Raji (cell line): ENCODE data around the gene NBPF3.
A peak's percentile ranks its signal among the peaks of the same experiment; 100 is the strongest.

ENCODE experiments used
- POLR2A ChIP-seq: IDR thresholded peaks from 2 replicates; pipeline ENCODE4 v1.6.1; 2011; ENCODE audit warnings: low read depth, low read length, control low read depth; ENCODE audit not compliant: insufficient read depth

Gene NBPF3

DNA sequence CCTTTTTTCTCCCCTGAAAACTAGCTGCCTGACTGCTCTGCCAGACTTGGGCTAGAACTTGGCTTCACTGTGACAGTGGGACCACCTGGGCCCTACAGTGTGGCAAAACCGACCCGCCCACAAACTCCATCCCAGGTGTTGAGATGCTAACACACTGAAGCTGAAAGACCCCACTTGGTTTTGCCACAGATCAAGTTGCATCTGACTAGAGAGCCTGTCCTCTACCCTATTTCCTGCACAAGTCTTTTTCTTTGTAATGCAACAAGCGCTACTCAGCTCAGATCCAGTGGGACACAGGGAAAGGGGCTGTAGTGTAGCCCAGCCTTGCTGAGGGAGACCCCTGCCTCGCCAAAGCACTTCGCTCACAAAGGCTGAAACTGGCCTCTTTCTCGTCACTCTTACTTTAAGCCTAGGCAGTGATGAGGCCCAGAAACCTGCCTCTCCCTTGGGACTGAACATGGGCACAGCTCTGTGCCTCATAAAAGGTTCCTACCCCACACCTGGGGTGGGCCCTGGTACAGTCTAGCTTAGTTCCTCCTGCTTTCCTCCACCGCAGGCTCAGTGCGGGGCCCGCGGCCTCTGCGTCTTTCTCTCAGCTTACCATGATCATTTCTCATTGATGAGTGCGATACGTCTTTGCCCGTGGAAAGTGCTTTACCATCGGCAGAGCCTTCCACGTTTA lies 79.0 kb downstream of the NBPF3 start:
- TF ChIP-seq POLR2A, result 0 out of 2 replicates have a peak, but pooled peaks have one; percentile 30

DNA sequence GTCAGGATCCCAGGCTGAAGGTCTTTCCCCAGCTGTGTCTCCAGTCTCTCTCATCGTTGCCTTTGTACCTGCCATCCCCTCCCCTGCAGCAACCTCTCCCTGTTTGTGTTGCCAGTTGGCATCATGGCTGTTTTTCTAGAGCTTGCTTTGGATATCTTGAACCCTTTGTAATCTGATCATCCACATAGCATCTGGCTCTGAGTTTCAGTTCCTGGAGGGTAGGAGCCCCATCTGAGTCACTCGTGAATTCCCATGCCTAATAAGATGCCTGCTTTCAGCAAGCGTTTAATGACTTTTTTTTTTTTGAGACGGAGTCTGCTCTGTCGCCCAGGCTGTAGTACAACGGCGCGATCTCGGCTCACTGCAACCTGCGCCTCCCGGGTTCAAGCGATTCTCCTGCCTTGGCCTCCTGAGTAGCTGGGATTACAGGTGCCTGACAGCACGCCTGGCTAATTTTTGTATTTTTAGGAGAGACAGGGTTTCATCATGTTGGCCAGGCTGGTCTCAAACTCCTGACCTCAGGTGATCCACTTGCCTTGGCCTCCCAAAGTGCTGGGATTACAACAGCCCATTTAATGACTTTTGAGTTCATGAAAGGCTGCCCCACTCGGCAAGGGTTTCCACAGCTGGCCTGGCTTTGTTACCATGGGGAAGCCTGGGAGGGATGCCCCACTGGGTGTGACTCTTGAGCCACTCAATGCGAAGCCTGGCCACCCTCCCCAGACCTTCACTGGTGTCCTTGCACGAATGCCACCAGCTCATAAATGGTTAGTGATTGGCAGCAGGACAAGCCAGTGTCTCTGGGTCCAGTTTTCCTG lies 81.2 kb downstream of the NBPF3 start:
- no peak for TF ChIP-seq POLR2A

DNA sequence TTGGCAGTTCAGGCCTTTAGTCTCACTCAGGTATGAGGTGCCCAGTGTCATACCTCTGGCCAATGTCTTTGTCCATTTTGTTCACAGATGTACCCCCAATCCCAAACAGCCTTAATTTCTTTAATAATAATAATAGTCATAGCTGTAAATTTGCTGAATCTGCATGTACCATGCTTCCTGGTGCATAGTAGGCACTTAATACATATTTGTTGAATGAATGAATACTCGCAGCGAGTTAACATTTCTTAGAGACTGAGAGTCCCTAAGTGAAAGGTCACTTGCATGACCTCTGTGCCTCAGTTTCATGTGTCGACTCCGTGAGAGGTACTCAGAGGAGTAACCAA lies 81.8 kb downstream of the NBPF3 start:
- no peak for TF ChIP-seq POLR2A

DNA sequence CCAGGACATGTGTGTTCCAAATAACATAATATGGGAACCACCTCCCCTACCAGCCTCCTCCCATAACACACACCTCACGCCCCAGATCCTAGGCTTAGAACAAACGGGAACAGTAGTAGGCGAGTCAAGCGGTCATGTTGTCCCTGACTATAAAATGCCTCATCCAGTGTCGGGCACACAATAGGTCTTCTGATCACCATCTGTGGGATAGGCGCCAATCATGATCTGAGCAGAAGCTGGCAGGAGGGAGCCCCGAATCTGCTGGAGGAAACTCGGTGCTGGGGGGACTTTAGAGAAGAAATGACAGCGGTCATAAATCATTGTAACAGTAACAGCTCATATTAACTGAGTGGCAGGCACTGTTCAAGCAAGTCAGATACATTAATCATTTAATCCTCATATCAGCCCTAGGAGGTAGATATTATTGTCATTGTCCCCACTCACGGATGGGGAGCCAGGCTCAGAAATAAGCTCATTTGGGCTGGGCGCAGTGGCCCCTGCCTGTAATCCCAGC lies 82.6 kb downstream of the NBPF3 start:
- no peak for TF ChIP-seq POLR2A

DNA sequence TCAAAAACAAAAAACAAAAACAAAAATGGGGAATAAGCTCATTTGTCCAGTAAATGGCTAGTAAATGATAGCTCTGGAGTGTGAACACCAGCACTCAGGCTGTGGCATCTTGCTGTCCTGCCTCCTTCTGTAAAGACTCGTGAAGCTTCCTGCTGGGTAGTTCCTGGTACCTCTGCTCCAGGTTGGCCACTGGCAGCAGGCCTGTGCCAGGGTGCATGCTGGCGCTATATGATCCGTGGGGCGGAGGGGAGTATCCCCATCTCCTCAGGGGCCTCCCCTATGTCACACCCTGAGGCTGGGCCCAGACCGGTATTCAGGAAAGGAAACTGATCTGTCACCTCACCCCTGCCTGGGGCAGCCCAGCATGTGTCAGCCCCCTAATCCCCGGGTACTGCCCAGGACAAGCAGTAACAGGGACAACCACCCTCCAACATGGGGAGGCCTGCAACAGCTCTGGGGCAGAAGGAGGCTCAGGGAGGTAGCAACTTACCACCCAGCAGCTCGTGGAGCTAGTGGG lies 83.4 kb downstream of the NBPF3 start:
- TF ChIP-seq POLR2A, result no peak

DNA sequence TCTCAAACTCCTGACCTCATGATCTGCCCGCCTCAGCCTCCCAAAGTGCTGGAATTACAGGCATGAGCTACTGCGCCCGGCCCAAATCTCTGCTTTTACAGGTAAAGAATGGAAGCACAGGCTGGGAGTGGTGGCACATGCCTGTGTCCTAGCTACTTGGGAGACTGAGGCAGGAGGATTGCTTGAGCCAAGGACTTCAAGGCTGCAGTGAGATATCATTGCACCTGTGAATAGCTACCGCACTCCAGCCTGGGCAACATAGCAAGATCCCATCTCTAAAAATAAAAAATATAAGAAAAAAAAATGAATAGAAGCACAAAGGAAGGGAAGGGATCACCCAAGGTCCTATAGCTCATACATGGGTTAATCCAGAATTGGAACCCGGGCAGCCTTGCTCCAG lies 84.3 kb downstream of the NBPF3 start:
- no peak for TF ChIP-seq POLR2A

DNA sequence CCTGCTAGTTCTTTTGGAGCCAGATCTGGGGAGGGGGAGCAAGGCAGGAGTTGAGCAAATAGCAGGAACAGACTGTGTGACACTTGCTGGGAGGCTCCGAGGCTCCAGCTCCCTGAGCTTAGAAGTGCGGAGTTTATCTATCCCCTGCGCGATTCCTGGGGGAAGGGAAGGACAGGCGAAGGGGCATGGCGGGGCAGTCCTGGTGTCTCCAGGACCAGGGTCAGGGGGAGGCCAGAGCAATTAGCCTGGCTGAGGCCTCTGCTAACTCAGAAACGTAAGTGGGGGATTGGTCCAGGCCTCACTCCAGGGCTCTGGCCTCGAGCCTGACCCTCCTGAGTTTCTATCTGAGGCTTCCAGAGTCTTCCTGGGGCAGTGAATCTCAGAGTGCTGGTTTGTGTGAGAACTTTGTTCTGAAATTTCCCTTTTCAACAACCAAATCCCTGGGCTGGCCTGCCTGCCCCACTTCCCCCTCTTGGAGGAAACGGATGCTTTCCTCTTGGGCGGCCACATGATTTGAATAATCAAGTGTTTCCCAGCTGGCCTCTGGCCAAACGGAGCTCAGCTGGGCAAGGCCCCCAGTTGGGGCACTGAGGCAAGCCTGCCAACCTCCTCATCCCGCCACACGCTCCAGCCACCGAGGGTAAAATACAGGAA lies 84.9 kb downstream of the NBPF3 start:
- no peak for TF ChIP-seq POLR2A

DNA sequence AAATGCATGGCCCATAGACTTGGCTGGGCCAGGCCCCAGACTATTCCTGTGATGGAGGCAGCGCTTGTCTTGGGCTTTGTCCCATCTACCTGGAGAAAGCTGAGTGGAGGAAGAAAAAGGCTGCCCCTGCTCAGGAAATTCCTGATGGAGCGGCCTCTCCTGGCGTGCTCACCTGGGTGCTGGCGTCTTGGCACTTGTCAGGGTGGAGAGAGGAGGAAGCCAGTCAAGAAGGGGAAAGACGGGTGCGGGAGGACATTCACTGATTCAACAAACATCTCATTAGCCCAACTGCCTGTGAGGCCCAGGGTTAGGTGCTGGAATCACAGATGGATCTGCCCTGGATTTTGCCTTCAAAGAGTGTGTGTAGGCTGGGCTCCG lies 85.4 kb downstream of the NBPF3 start:
- TF ChIP-seq POLR2A, result no peak

DNA sequence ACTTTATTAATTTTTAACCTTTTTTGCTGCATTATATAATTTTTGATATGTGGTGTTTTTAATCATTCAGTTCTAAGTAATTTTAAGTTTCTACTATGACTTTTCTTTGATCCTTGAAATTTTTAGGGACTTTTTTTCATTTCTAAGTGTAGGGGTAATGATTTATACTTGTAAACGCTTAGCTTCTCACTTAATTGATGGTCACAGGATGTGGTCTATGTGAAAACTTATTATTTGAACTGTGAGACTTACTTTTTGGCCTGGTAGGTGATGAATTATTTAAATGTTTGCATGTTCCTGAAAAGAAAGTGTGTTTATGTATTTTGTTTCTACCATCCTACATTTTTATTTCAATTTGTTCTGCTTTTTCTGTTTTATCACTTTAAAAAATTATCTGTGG lies 86.5 kb downstream of the NBPF3 start:
- no peak for TF ChIP-seq POLR2A

DNA sequence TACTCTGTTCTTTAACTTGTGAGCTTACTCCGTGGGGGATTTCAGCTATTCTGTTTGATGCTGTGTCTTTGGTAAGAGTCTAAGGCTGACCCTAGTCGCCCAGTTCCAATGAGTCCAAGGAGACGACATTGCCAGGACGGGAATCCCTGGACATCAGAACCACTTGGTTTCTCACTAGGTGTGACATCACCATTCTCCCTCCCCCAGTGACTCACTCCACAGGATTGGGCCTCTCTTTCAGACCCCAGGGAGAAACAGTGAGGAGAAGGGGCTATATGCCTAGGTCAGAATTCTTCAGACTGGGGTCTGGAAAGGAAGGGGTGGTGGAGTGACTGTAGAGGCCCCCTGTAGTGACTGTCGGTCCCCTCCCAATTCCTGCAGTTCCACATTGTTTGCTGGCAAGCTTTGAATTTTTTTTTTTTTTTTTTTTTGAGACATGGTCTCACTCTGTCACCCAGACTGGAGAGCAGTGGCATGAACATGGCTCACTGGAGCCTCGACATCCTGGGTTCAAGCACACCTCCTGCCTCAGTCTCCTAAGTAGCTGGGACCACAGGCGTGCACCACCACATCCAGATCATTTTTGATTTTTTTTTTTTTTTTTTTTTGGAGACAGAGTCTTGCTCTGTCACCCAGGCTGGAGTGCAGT lies 90.6 kb downstream of the NBPF3 start:
- TF ChIP-seq POLR2A, result no peak

DNA sequence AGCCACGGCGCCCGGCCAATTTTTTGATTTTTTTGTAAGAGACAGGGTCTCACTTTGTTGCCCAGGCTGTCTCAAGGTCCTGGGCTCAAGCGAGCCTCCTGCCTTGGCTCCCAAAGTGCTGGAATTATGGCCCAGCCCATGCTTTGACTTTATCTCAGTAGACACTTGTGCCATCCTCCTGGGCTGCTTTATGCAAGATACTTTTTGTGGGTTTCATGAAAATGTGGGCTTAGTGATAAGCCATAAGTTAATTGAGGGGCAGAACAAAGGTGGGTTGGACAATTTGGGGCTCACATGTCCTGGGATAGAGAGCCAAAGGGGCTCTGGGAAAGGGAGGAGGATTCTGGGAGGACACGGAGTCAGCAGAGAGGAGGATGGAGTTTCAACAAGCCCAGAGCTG lies 91.3 kb downstream of the NBPF3 start:
- no peak for TF ChIP-seq POLR2A

DNA sequence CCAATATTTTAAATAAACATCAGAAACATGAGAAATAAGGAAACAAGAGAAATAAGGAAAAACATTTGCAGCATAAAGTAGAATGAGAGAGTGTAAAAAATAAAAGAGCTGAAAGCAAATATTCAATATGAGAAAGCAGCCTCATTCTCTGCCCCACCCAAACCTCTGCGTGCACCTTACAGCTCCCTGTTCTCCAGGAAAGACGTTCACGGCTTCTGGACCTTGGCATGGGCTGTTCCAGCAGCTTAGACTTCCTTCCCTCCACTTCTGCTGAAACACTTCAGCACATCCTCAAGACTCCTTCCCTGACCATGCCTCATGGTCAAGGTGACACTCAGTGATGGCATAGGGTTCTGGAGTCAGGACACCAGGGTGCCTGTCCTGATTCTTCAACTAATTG lies 92.6 kb downstream of the NBPF3 start:
- no peak for TF ChIP-seq POLR2A

DNA sequence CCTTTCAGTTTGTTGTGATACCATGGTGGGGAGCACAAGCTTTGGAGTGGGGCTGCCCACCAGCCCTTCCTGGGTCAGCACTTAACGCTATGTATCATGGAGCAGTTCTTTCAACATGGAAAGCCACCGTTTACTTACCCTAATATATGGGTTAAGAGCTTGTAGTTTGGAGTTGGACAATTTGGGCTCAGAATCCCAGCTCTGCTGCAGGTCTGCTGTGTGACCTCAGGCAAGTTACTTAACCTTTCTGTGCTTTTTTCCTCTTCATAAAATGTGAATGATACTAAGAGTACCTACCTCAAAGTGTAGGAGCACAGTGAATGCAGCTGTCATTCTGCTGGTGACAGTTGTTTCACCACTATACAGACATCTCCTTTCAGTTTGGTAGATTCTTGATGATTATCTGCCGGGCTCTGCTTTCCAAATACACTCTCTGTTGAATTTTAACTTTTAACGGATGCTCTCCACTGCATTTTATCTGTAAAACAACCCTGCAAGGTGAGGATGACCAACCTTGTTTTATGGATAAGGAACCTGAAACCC lies 93.1 kb downstream of the NBPF3 start:
- no peak for TF ChIP-seq POLR2A

DNA sequence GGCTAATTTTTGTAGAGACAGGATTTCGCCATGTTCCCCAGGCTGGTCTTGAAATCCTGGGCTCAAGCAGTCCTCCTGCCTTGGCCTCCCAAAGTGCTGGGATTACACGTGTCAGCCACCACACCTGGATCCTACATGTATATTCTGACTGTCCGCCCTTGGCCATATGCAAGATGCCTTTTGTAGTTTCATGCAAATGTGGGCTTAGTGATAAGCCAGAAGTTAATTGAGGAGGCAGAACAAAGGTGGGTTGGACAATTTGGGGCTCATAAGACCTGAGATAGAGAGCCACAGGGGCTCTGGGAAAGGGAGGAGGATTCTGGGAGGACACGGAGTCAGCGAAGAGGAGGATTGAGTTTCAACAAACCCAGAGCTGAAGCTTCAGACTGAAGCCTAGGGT lies 94.2 kb downstream of the NBPF3 start:
- TF ChIP-seq POLR2A, result no peak
